ENCODE data around the gene MLLT1. TPM values are rescaled to one million over a fixed set of nuclear protein-coding genes. Genes with fewer than 3 reads are reported as not detected.

Gene MLLT1
- total RNA-seq, 1 donor from 2014 or later, result 5.6 TPM

- Histone ChIP-seq H3K27ac (no peak overlapping the region), H3K36me3 (peaks cover 5% of the 10 kb centered on the region), H3F3A (ENCODE audit: low read depth) (no peaks in the 10 kb centered on the region), H3K27me3 (no peaks in the 10 kb centered on the region), H3K9me3 (ENCODE audit: low read depth) (no peaks in the 10 kb centered on the region), H3K79me2 (ENCODE audit: low read depth) (peaks cover 95% of the 10 kb centered on the region), H4K20me1 (ENCODE audit: low read depth) (peaks cover 26% of the 10 kb centered on the region), H3K4me3 (no peak overlapping the region), H3K4me2 (no peak overlapping the region), H2AFZ (replicated peaks) (no peak overlapping the region), H3K9ac (no peak overlapping the region), H3K4me1 (no peaks in the 10 kb centered on the region)
- no peak for DNase-seq (ENCODE audit: low spot score)
- Mint-ChIP-seq H3K4me3 (no peak overlapping the region), H3K36me3 (peaks cover 66% of the 10 kb centered on the region), H3K9me3 (peaks cover 26% of the 10 kb centered on the region), H3K27me3 (ENCODE audit: insufficient read depth, low read depth) (peaks cover 2% of the 10 kb centered on the region), H3K4me1 (peaks cover 13% of the 10 kb centered on the region), H3K27ac (no peak overlapping the region)
- TF ChIP-seq CTCF (IDR thresholded peaks at IDR 0.05), result no peak
- TF ChIP-seq EZH2phosphoT487 (IDR thresholded peaks at IDR 0.05), result no peak
- TF ChIP-seq EZH2 (IDR thresholded peaks at IDR 0.05), result no peak
Measured at GRCh38 chr19:6248341-6248740, 31.4 kb downstream of the MLLT1 start.

GRCh38 chr19:6247007-6247288, 32.8 kb downstream of the MLLT1 start:
- Histone ChIP-seq H3K9ac (no peak overlapping the region), H3K36me3 (peaks cover 5% of the 10 kb centered on the region), H3K79me2 (ENCODE audit: low read depth) (peaks cover 96% of the 10 kb centered on the region), H3K27ac (no peak overlapping the region), H3K4me3 (no peak overlapping the region), H3K4me1 (no peaks in the 10 kb centered on the region), H3K27me3 (no peaks in the 10 kb centered on the region), H3K4me2 (no peak overlapping the region), H4K20me1 (ENCODE audit: low read depth) (peaks cover 31% of the 10 kb centered on the region), H3F3A (ENCODE audit: low read depth) (no peaks in the 10 kb centered on the region), H3K9me3 (ENCODE audit: low read depth) (no peaks in the 10 kb centered on the region), H2AFZ (replicated peaks) (no peak overlapping the region)
- Mint-ChIP-seq H3K27me3 (ENCODE audit: insufficient read depth, low read depth) (peaks cover 2% of the 10 kb centered on the region), H3K27ac (no peak overlapping the region), H3K36me3 (peaks cover 57% of the 10 kb centered on the region), H3K4me3 (no peak overlapping the region), H3K4me1 (peaks cover 22% of the 10 kb centered on the region), H3K9me3 (peaks cover 24% of the 10 kb centered on the region)
- no peak for TF ChIP-seq EZH2phosphoT487 (IDR thresholded peaks at IDR 0.05)
- no peak for TF ChIP-seq EZH2 (IDR thresholded peaks at IDR 0.05)
- TF ChIP-seq CTCF (IDR thresholded peaks at IDR 0.05), result no peak
- DNase-seq (ENCODE audit: low spot score), result no peak

GRCh38 chr19:6246174-6247006, 33.4 kb downstream of the MLLT1 start:
- Histone ChIP-seq H3K9me3 (ENCODE audit: low read depth) (no peaks in the 10 kb centered on the region), H3K9ac (no peak overlapping the region), H3K27ac (no peak overlapping the region), H3K27me3 (no peaks in the 10 kb centered on the region), H3K4me2 (no peak overlapping the region), H2AFZ (replicated peaks) (no peak overlapping the region), H3K36me3 (peaks cover 5% of the 10 kb centered on the region), H4K20me1 (ENCODE audit: low read depth) (peaks cover 34% of the 10 kb centered on the region), H3F3A (ENCODE audit: low read depth) (no peaks in the 10 kb centered on the region), H3K4me1 (no peaks in the 10 kb centered on the region), H3K4me3 (no peak overlapping the region), H3K79me2 (ENCODE audit: low read depth) (peaks cover 91% of the 10 kb centered on the region)
- H3K4me3 Mint-ChIP-seq, result no peak overlapping the region
- peaks cover 24% of the 10 kb centered on the region for H3K9me3 Mint-ChIP-seq
- H3K36me3 Mint-ChIP-seq, result peaks cover 52% of the 10 kb centered on the region
- peaks cover 23% of the 10 kb centered on the region for H3K4me1 Mint-ChIP-seq
- TF ChIP-seq EZH2 (IDR thresholded peaks at IDR 0.05), result no peak
- TF ChIP-seq EZH2phosphoT487 (IDR thresholded peaks at IDR 0.05), result no peak
- TF ChIP-seq CTCF (IDR thresholded peaks at IDR 0.05), result no peak
- no peak overlapping the region for H3K27ac Mint-ChIP-seq
- H3K27me3 Mint-ChIP-seq (ENCODE audit: insufficient read depth, low read depth), result peaks cover 2% of the 10 kb centered on the region
- no peak for DNase-seq (ENCODE audit: low spot score)
